ENCODE measurements around the gene PCDH15. TPM values are rescaled to one million over a fixed set of nuclear protein-coding genes. Genes with fewer than 3 reads are reported as not detected.

Gene PCDH15
- total RNA-seq, 2 experiments from 2014 or later: not detected

GRCh38 chr10:53786236-53786900, 1014.7 kb downstream of the PCDH15 start:
- Histone ChIP-seq H3K4me3 (ENCODE audit: low read length) (no peak overlapping the region), H3K36me3 (ENCODE audit: insufficient read depth, low read length) (no peaks in the 10 kb centered on the region), H3K4me1 (ENCODE audit: insufficient read depth, low read length) (no peaks in the 10 kb centered on the region), H3K27me3 (ENCODE audit: control insufficient read depth in 1 of 2, insufficient read depth in 2 of 2, low read length in 2 of 2) (no peaks in the 10 kb centered on the region), H3K9me3 (ENCODE audit: control insufficient read depth in 1 of 2, insufficient read depth in 1 of 2, low read length in 2 of 2) (peaks cover 0 to 11% of the 10 kb centered on the region in 2 experiments), H3K27ac (ENCODE audit: low read depth in 1 of 2, low read length in 2 of 2) (no peak overlapping the region)
- DNase-seq (no peak), ATAC-seq (ENCODE audit: poor library complexity) (no peak)
- POLR2A ChIA-PET: no interaction called here
- no peak for TF ChIP-seq CTCF (IDR thresholded peaks at IDR 0.05)
- Mint-ChIP-seq H3K9me3 (peaks cover 5% of the 10 kb centered on the region), H3K27ac (no peak overlapping the region), H3K4me3 (no peak overlapping the region), H3K4me1 (ENCODE audit: low read depth) (no peaks in the 10 kb centered on the region), H3K36me3 (ENCODE audit: low read depth) (no peaks in the 10 kb centered on the region), H3K27me3 (no peaks in the 10 kb centered on the region)
- intact Hi-C loops (cut with DNase I, micrococcal nuclease): no loop called here
- CTCF ChIA-PET: no interaction called here

GRCh38 chr10:53771701-53772100, 1029.3 kb downstream of the PCDH15 start:
- Mint-ChIP-seq H3K4me3 (no peak overlapping the region), H3K27me3 (no peaks in the 10 kb centered on the region), H3K4me1 (ENCODE audit: low read depth) (no peaks in the 10 kb centered on the region), H3K9me3 (peaks cover 1% of the 10 kb centered on the region), H3K36me3 (ENCODE audit: low read depth) (no peaks in the 10 kb centered on the region), H3K27ac (no peak overlapping the region)
- CTCF ChIA-PET: no interaction called here
- no peak overlapping the region for H3K4me3 ChIP-seq (ENCODE audit: low read length)
- no peaks in the 10 kb centered on the region for H3K4me1 ChIP-seq (ENCODE audit: insufficient read depth, low read length)
- intact Hi-C loops (cut with DNase I, micrococcal nuclease): no loop called here
- H3K36me3 ChIP-seq (ENCODE audit: insufficient read depth, low read length): no peaks in the 10 kb centered on the region
- no peak for ATAC-seq (ENCODE audit: poor library complexity)
- no peaks in the 10 kb centered on the region for H3K27me3 ChIP-seq (ENCODE audit: control insufficient read depth in 1 of 2, insufficient read depth in 2 of 2, low read length in 2 of 2)
- peaks cover 8 to 11% of the 10 kb centered on the region in 2 experiments for H3K9me3 ChIP-seq (ENCODE audit: control insufficient read depth in 1 of 2, insufficient read depth in 1 of 2, low read length in 2 of 2)
- POLR2A ChIA-PET: no interaction called here
- H3K27ac ChIP-seq (ENCODE audit: low read depth in 1 of 2, low read length in 2 of 2): no peak overlapping the region
- TF ChIP-seq CTCF (IDR thresholded peaks at IDR 0.05): no peak
- no peak for DNase-seq

- TF ChIP-seq CTCF (IDR thresholded peaks at IDR 0.05): no peak
- Histone ChIP-seq H3K36me3 (ENCODE audit: insufficient read depth, low read length) (no peaks in the 10 kb centered on the region), H3K9me3 (ENCODE audit: control insufficient read depth in 1 of 2, insufficient read depth in 1 of 2, low read length in 2 of 2) (peaks cover 8 to 13% of the 10 kb centered on the region in 2 experiments), H3K4me3 (ENCODE audit: low read length) (no peak overlapping the region), H3K4me1 (ENCODE audit: insufficient read depth, low read length) (no peaks in the 10 kb centered on the region), H3K27ac (ENCODE audit: low read depth in 1 of 2, low read length in 2 of 2) (no peak overlapping the region), H3K27me3 (ENCODE audit: control insufficient read depth in 1 of 2, insufficient read depth in 2 of 2, low read length in 2 of 2) (no peaks in the 10 kb centered on the region)
- DNase-seq (no peak), ATAC-seq (ENCODE audit: poor library complexity) (no peak)
- Mint-ChIP-seq H3K27ac (no peak overlapping the region), H3K36me3 (ENCODE audit: low read depth) (no peaks in the 10 kb centered on the region), H3K4me3 (no peak overlapping the region), H3K9me3 (peaks cover 4% of the 10 kb centered on the region), H3K4me1 (ENCODE audit: low read depth) (no peaks in the 10 kb centered on the region), H3K27me3 (no peaks in the 10 kb centered on the region)
- POLR2A ChIA-PET: no interaction called here
- intact Hi-C loops (cut with DNase I, micrococcal nuclease): no loop called here
- CTCF ChIA-PET: no interaction called here
Measured at GRCh38 chr10:53770903-53771302, 1030.1 kb downstream of the PCDH15 start.

All from CD4-positive, alpha-beta T cell (primary cell).